NCI-H2107 treated with DMSO at 0.1 percent for 48 hours (cell line): Measurements from ENCODE around the gene CSNK1D.
"Not testable (repeated sequence)": the region's sequence is repeated elsewhere in the genome, so short reads cannot be mapped to it uniquely, and the experiment has no call there.

Experiments used
- DNase-seq: peaks from one replicate; lab custom pipeline; 2025; ENCODE audit not compliant: unreplicated experiment; lab: John Stamatoyannopoulos, UW

Gene CSNK1D

GRCh38 chr17:82216301-82217119, 57.0 kb downstream of the CSNK1D start:
- no peak for DNase-seq

- DNase-seq: no peak
Measured at GRCh38 chr17:82215972-82216300, 57.6 kb downstream of the CSNK1D start.

DNA sequence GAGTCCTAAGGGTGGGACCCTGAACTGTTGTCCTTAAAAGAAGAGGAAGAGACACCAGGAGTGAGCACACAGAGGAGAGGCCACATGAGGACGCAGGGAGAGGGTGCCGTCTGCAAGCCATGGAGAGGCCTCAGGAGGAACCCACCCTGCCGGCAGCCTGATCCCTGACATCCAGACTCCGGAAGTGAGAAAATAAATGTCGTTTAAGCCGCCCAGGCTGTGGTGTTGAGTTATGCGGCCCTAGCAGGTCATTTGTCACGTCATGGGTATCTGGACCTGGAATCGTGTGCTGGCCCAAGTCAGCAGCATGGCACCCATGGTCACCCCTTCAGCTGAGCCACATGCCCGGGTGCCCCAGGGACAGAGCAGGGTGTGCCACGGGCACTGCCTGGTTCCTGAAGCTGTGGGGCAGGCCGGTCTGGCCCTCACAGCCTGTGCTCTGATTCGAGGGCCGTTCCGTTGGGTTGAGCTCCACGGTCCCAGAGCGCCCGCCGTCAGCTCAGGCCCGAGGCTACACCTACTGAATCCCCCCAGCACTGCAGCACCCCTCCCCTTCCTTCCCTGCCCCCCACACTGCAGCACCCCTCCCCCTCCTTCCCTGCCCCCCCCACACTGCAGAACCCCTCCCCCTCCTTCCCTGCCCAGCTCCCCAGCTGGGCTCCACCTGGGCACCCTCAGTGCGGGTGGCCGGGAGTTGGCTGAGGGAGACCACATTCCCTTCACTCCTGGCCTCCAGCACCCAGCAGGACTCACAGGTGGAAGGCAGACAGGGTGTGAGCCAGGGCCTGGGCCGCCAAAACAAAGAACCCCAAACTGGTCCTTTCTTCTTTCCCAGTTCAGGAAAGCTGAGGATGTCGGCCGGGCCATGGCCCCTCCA, 58.2 kb downstream of the CSNK1D start:
- DNase-seq: no peak

DNA sequence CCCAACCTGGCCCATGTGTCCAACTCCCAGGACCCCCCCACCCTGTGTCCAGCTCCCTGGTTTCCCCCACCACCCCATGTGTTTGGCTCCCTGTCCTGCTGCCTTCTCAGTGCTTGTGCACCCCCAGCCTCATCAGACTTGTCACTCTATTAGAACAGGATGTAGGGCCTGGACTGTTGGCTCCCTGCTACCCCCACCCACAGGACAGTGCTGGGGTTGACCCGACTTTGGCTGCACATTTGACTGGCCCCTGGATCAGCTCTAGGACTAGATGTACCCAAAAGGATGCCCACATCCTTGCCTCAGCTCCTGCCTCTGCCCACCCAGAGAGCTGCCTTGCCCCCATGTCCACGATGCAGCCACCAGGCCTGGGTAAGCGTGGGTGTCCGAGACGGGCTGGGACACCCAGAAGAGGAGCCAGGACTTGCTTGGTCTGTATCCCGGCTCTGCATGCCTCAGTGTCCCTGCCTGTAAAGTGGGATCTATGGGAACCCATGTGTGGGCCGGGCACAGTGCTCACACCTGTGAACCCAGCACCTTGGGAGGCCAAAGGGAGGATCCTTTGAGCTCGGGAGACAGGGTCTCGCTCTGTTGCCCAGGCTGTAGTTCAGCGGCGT, 59.4 kb downstream of the CSNK1D start:
- no peak for DNase-seq

DNA sequence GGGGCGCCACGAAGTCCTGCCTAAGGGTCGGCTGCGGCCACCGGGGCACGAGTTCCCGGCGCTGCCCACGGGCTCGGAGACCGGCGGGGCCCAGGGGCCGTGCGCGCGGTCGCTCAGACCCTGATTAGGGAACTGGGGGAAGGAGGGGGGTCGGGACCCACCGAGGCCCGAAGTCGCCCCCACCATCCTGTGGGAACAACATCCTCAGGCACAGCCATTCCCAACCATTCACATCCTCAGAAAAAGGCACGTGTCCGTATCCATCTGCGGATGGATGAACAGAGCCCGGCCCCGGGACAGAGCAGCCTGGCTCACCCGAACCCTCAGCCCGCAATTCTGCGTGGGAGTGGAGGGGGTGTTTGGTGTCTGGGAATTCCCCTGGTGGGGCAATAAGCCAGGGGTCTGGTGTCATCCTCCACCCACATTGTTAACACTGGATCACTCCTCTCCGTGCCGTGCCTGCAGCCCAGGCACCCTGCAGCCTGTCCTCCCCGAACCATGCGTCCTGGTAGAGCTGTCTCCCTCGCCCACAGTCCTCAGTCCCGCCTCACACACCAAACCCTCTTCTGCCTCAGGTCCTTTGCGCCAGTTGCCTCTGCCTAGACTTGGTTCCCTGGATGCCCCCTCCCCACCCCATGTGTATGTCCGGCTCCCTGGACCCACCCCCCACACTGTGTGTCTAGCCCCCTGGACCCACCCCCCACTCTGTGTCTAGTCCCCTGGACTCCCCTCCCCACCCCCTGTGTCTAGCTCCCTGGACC, 60.1 kb downstream of the CSNK1D start:
- no peak for DNase-seq

GRCh38 chr17:82212331-82213250, 60.9 kb downstream of the CSNK1D start, which contains the start of gene CCDC57:
Gene CCDC57, minus strand, starts transcription at chr17:82212842. Its CDS starts 10,898 bp downstream, at chr17:82201944.
- no peak for DNase-seq

DNA sequence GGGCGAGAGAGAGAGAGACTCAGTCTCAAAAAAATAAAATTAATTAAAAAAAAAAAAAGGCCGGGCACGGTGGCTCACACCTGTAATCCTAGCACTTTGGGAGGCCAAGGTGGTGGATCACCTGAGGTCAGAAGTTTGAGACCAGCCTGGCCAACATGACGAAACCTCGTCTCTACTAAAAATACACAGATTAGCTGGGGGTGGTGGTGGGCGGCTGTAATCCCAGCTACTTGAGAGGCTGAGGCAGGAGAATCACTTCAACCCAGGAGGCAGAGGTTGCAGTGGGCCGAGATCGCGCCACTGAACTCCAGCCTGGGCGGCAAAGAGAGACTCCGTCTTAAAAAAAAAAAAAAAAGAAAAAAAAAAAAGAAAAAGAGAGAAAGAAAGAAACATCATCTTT, 62.8 kb downstream of the CSNK1D start:
- DNase-seq: not testable (repeated sequence)

- peak; percentile 77 for DNase-seq
Measured at GRCh38 chr17:82205720-82206508, 67.6 kb downstream of the CSNK1D start.

DNA sequence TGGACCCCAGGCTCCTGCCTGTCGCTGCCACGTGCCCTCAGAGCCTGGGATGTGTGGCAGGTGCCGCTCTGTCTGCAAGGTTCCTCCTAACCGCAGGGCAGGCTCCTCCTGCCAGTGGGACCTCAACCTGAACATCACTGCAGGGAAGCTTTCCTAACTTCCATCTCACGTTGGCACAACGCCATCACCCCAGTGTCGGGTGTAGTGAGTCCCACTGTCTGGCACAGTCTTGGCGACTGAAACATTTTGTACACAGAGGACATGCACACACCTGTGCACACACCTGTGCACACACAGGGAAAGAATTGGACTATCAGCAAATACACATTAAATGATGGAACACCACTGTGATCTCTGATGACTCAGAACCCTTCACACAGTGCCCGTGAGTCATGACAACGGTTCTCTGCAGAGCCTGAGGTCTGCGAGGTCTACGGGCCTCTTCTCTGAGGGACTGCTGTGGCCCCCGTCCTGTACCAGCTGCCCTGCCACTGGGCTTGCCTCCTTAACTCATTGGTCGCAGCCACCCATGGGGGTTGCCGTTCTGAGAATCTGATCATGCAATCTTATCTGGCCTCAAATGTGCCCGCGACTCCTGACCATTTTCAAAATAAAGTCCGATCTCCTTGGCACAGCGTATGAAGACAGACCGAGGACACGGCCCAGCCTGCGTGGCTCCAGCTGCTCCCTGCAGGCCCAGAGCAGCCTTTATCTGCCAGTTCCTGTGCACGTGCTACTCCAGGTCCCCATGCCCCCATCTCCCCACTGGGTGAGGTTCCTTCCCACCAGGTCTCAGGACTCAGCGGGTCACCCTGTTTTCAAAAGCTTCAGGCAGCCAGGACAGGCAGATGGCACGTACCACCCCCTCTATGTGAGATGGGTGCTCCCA, 68.4 kb downstream of the CSNK1D start:
- DNase-seq: peak; percentile 75

DNA sequence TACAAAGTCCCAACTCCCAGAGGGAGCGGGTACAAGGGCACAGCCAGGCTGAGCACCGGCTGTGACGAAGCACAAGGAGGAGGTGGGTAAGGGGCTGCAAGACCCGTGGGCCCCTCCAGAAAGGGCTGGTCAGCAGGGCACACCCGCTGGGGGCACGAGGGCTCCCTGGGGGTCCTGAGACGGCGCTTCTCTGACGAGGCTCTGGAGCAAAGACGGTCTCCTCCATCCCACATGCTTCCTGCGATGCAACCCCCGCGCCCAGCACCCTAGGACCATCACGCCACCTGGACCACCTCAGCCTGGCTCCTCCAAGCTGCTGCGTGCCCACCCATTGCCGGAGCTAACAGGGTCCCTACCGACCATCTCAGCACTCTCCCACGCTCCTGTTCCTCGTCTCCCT, 69.6 kb downstream of the CSNK1D start:
- no peak for DNase-seq

- no peak for DNase-seq
Measured at GRCh38 chr17:82202981-82203380, 70.5 kb downstream of the CSNK1D start.

GRCh38 chr17:82201498-82201910, 72.0 kb downstream of the CSNK1D start:
- DNase-seq: no peak

- DNase-seq: no peak
Measured at GRCh38 chr17:82200743-82201497, 72.6 kb downstream of the CSNK1D start.

DNA sequence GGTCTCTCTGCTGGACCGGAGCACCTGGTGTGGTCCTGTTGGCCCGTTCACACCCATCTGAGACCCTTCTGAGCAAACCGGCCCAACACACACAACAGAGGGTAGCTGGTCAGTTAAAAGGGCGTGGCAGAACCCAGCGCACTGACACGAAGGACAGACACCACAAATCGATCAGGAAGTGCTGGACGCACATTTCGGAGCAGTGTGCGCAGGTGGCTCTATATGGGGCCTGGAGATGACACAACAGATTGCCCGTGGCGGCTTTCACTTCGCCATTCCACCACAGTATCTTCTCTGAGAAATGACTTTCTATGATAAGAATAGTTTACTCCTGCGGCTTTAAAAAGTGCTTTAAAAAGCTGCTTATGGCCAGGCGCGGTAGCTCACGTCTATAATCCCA, 73.4 kb downstream of the CSNK1D start:
- no peak for DNase-seq

GRCh38 chr17:82199496-82199895, 74.0 kb downstream of the CSNK1D start:
- DNase-seq: no peak

DNA sequence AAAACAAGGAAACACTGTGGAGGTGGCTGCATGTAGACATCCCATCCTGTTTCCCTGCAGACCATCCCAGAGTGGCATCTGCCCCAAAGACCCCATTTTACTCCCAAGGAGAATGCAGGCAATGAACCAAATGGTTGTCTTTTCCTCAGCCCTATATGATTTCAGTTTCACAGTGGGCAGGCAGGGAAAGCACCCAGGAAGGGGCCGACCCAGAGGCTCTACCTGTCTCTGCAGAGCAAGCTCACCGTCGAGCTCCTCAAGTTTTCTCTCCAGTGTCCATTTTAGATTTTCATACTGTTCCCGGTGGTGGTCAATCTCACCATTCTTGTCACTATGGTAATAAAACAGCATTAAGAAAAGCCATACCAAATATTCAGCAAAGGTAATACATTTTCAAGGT, 75.4 kb downstream of the CSNK1D start:
- DNase-seq: no peak
